Measurements from ENCODE around the gene TMEM150C.

The TMEM150C gene

GRCh38 chr4:82584931-82585330 lies 23.1 kb upstream of the TMEM150C start:
- no peak for TF ChIP-seq POLR2AphosphoS5 (IDR thresholded peaks at IDR 0.05; ENCODE audit: low read depth)
- TF ChIP-seq REST (IDR thresholded peaks at IDR 0.05; ENCODE audit: insufficient replicate concordance, low read depth): no peak
- TF ChIP-seq, protein P1, sequence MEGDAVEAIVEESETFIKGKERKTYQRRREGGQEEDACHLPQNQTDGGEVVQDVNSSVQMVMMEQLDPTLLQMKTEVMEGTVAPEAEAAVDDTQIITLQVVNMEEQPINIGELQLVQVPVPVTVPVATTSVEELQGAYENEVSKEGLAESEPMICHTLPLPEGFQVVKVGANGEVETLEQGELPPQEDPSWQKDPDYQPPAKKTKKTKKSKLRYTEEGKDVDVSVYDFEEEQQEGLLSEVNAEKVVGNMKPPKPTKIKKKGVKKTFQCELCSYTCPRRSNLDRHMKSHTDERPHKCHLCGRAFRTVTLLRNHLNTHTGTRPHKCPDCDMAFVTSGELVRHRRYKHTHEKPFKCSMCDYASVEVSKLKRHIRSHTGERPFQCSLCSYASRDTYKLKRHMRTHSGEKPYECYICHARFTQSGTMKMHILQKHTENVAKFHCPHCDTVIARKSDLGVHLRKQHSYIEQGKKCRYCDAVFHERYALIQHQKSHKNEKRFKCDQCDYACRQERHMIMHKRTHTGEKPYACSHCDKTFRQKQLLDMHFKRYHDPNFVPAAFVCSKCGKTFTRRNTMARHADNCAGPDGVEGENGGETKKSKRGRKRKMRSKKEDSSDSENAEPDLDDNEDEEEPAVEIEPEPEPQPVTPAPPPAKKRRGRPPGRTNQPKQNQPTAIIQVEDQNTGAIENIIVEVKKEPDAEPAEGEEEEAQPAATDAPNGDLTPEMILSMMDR (IDR thresholded peaks at IDR 0.05; ENCODE audit: insufficient read depth, low read length): no peak
- no peak for TF ChIP-seq SPI1 (IDR thresholded peaks at IDR 0.05; ENCODE audit: borderline replicate concordance, low read depth)
- no peak for DNase-seq (ENCODE audit: low read depth in 1 of 2, low spot score in 1 of 2)
- Histone ChIP-seq H3K27me3 (ENCODE audit: insufficient read depth, poor library complexity, severe bottlenecking) (peaks cover 4% of the 10 kb centered on the region), H3K4me3 (replicated peaks; ENCODE audit: insufficient read depth, low read length) (no peak overlapping the region), H3K27ac (replicated peaks) (no peak overlapping the region)

DNA sequence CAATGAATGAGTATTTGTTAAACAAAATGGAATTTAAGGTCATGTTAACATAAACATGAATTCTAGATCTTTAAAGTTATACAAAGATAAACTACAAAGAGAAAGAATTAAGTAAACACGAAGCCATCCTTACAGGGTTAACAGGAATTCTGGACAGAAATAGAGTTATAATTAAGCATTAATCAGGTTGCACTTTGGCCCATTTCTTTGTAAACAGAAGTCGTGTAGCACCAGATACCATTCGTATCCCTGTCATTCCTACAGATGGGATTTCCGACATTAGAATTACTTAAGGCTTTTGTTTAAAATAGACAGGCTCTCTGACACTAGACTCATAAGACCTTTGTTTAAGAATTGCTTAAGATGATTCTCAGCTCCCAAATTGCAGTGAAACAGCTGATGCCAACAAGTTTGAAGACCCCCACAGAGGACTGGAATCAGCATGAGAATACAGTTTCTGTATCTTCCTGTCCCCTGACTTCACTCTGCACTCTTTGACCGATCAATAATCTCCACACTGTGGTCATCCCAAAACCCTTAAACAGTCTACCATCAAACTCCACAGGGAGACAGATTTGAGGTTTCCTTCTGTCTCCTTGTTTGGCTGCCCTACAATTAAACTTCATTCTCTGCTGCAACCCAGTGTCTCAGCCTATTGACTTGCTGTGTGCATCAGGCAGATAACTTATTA lies 22.3 kb upstream of the TMEM150C start:
- Histone ChIP-seq H3K27me3 (ENCODE audit: insufficient read depth, poor library complexity, severe bottlenecking) (no peaks in the 10 kb centered on the region), H3K27ac (replicated peaks) (no peak overlapping the region), H3K4me3 (replicated peaks; ENCODE audit: insufficient read depth, low read length) (no peak overlapping the region)
- DNase-seq (ENCODE audit: low read depth in 1 of 2, low spot score in 1 of 2): no peak
- TF ChIP-seq, protein P1 (IDR thresholded peaks at IDR 0.05; ENCODE audit: insufficient read depth, low read length): no peak
- TF ChIP-seq POLR2AphosphoS5 (IDR thresholded peaks at IDR 0.05; ENCODE audit: low read depth) (no peak), REST (IDR thresholded peaks at IDR 0.05; ENCODE audit: insufficient replicate concordance, low read depth) (no peak), SPI1 (IDR thresholded peaks at IDR 0.05; ENCODE audit: borderline replicate concordance, low read depth) (no peak), GABPA (IDR thresholded peaks at IDR 0.05; ENCODE audit: low read depth) (no peak)

DNA sequence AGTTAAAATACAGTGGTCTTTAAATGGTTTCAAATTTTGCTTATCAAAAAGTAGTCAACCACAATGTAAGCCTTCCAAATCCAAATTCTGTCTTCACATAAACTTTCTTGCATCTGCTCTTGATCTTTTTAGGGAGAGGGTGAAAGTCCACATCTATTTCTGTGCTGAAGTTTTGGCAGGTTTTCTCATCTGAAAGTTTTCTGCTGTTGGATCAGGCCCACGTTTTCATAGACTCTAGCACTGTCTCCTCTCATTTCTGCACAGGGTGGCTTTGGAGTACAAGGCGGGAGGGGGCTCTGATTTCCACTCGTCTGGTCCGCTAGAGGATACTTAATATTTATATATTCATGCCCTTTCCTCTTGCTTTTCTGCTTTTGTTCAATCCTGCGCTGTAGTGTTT lies 18.1 kb upstream of the TMEM150C start:
- Histone ChIP-seq H3K27ac (replicated peaks) (no peak overlapping the region), H3K4me3 (replicated peaks; ENCODE audit: insufficient read depth, low read length) (no peak overlapping the region), H3K27me3 (ENCODE audit: insufficient read depth, poor library complexity, severe bottlenecking) (no peaks in the 10 kb centered on the region)
- DNase-seq (ENCODE audit: low read depth in 1 of 2, low spot score in 1 of 2): no peak
- no peak for TF ChIP-seq SPI1 (IDR thresholded peaks at IDR 0.05; ENCODE audit: borderline replicate concordance, low read depth)
- TF ChIP-seq GABPA (IDR thresholded peaks at IDR 0.05; ENCODE audit: low read depth): no peak
- TF ChIP-seq, protein P1 (IDR thresholded peaks at IDR 0.05; ENCODE audit: insufficient read depth, low read length): no peak
- TF ChIP-seq POLR2AphosphoS5 (IDR thresholded peaks at IDR 0.05; ENCODE audit: low read depth): no peak
- TF ChIP-seq REST (IDR thresholded peaks at IDR 0.05; ENCODE audit: insufficient replicate concordance, low read depth): no peak
